Measurements from ENCODE around the gene EXTL1.

Gene EXTL1

GRCh38 chr1:26046246-26047095 lies 24.9 kb downstream of the EXTL1 start:
- no peak for TF ChIP-seq CTCF (IDR thresholded peaks at IDR 0.05; ENCODE audit: low read depth, low read length)
- H3K4me3 ChIP-seq (replicated peaks in 1 of 2; ENCODE audit: low read depth in 2 of 2, low read length in 2 of 2) = no peak overlapping the region
- DNase-seq (ENCODE audit: low read depth in 2 of 2) = no peak

DNA sequence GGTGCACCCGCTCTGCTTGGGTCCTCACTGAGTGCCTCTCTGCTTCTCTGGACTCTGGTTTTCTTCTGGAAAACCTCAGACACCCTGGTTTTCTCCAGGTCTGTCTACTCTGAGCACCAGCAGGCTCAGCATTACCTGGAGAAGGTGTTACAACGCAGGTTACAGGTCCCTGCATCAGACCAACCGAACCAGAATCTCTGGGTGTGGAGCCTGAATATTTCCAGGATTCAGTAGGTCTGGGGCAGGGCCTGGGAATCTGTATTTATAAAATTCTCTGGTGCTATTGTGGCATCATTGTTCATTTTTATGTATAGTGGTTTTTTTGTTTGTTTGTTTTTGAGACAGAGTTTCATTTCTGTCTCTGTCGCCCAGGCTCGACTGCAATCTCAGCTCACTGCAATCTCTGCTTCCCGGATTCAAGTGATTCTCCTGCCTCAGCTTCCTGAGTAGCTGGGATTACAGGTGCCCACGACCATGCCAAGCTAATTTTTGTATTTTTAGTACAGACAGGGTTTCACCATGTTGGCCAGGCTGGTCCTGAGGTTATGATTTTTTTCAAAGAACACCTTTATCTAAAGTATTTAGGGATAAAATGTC lies 25.8 kb downstream of the EXTL1 start:
- no peak overlapping the region for H3K4me3 ChIP-seq (replicated peaks in 1 of 2; ENCODE audit: low read depth in 2 of 2, low read length in 2 of 2)
- no peak for DNase-seq (ENCODE audit: low read depth in 2 of 2)
- no peak for TF ChIP-seq CTCF (IDR thresholded peaks at IDR 0.05; ENCODE audit: low read depth, low read length)

GRCh38 chr1:26049531-26050247 lies 28.1 kb downstream of the EXTL1 start:
- no peak for DNase-seq (ENCODE audit: low read depth in 2 of 2)
- TF ChIP-seq CTCF (IDR thresholded peaks at IDR 0.05; ENCODE audit: low read depth, low read length) = no peak

DNA sequence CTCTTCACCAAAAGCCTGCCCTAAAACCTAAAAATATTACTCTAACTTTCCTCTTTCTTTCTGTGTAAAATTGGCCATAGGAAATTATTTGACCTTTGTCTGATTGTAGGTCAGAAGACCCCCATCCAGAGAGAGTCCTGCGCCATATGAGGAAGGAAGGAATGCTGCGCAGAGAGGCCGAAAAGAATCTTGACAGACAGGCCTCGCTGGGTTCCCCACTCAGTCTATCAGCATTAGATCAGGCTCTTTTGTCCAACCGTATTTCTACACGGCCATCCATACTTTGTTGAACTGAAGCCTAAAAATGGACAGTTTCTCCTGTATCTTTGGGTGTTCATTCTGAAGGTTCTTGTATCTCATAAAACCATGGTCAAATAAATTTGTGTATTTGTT lies 28.7 kb downstream of the EXTL1 start:
- H3K4me3 ChIP-seq (replicated peaks in 1 of 2; ENCODE audit: low read depth in 2 of 2, low read length in 2 of 2) = no peak overlapping the region
- no peak for TF ChIP-seq CTCF (IDR thresholded peaks at IDR 0.05; ENCODE audit: low read depth, low read length)
- no peak for DNase-seq (ENCODE audit: low read depth in 2 of 2)

More at GRCh38 chr1:26049531-26050247, 28.1 kb downstream of the EXTL1 start:
- no peak overlapping the region for H3K4me3 ChIP-seq (replicated peaks in 1 of 2; ENCODE audit: low read depth in 2 of 2, low read length in 2 of 2)

- no peak for TF ChIP-seq CTCF (IDR thresholded peaks at IDR 0.05; ENCODE audit: low read depth, low read length)
These were observed 32.4 kb downstream of the EXTL1 start for GRCh38 chr1:26053718-26054560.

DNA sequence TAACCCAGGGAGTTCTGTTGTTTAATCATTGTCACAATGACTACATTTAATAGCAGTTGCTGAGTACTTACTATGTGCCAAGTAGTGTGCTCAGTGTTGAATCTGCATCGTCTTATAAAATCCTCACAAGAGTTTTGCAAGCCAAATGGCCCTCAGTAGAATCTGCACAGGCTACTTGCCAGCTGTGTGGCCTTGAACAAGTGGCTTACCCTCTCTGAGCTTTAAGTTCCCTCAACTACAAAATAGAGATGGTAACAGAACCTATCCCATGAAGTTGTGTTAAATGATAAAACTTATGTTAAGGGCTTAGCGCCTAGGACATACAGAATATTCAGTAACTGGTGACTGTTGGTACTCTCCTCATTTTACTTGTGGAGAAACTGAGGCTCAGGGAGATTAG lies 33.5 kb downstream of the EXTL1 start:
- TF ChIP-seq CTCF (IDR thresholded peaks at IDR 0.05; ENCODE audit: low read depth, low read length) = no peak
- DNase-seq (ENCODE audit: low read depth in 2 of 2) = no peak
- H3K4me3 ChIP-seq (replicated peaks in 1 of 2; ENCODE audit: low read depth in 2 of 2, low read length in 2 of 2) = no peak overlapping the region

More at GRCh38 chr1:26053718-26054560, 32.4 kb downstream of the EXTL1 start:
- no peak overlapping the region for H3K4me3 ChIP-seq (replicated peaks in 1 of 2; ENCODE audit: low read depth in 2 of 2, low read length in 2 of 2)
- DNase-seq (ENCODE audit: low read depth in 2 of 2) = no peak

Measured in cardiac fibroblast (primary cell).